Activated CD8-positive, alpha-beta memory T cell treated with anti-CD3 and anti-CD28 coated beads for 24 hours (primary cell): ENCODE results near the gene SEPSECS.
"Not testable (repeated sequence)": the region's sequence is repeated elsewhere in the genome, so short reads cannot be mapped to it uniquely, and the experiment has no call there.

ENCODE experiments used
- DNase-seq: peaks from one replicate; pipeline ENCODE4 v3.0.0-alpha.2; 2020

SEPSECS gene

GRCh38 chr4:25107827-25108516 lies 52.3 kb downstream of the SEPSECS start:
- no peak for DNase-seq

- DNase-seq: no peak
These were observed 53.7 kb downstream of the SEPSECS start for GRCh38 chr4:25106363-25107151.

GRCh38 chr4:25104591-25104990 lies 55.7 kb downstream of the SEPSECS start:
- DNase-seq: no peak

GRCh38 chr4:25103418-25103817 lies 56.8 kb downstream of the SEPSECS start:
- no peak for DNase-seq

- DNase-seq: no peak
These were observed 58.4 kb downstream of the SEPSECS start for GRCh38 chr4:25101836-25102235.

GRCh38 chr4:25100710-25101109 lies 59.5 kb downstream of the SEPSECS start:
- no peak for DNase-seq

GRCh38 chr4:25100021-25100555 lies 60.2 kb downstream of the SEPSECS start:
- DNase-seq: no peak

- DNase-seq: no peak
These were observed 61.0 kb downstream of the SEPSECS start for GRCh38 chr4:25098964-25099891.

GRCh38 chr4:25096981-25097443 lies 63.2 kb downstream of the SEPSECS start:
- no peak for DNase-seq

GRCh38 chr4:25096251-25096980 lies 63.8 kb downstream of the SEPSECS start:
- no peak for DNase-seq

GRCh38 chr4:25095837-25096236 lies 64.4 kb downstream of the SEPSECS start:
- DNase-seq: no peak

- DNase-seq: no peak
These were observed 68.1 kb downstream of the SEPSECS start for GRCh38 chr4:25092139-25092538.

GRCh38 chr4:25090516-25090915 lies 69.7 kb downstream of the SEPSECS start:
- DNase-seq: no peak

GRCh38 chr4:25089051-25089763 lies 71.0 kb downstream of the SEPSECS start:
- DNase-seq: no peak

- no peak for DNase-seq
These were observed 71.9 kb downstream of the SEPSECS start for GRCh38 chr4:25088093-25088952.

- DNase-seq: no peak
These were observed 74.6 kb downstream of the SEPSECS start for GRCh38 chr4:25085671-25086070.

- not testable (repeated sequence) for DNase-seq
These were observed 76.8 kb downstream of the SEPSECS start for GRCh38 chr4:25083441-25083840.

- DNase-seq: no peak
These were observed 78.3 kb downstream of the SEPSECS start for GRCh38 chr4:25081866-25082471.

- DNase-seq: no peak
These were observed 79.7 kb downstream of the SEPSECS start for GRCh38 chr4:25080571-25080970.

GRCh38 chr4:25078523-25078922 lies 81.7 kb downstream of the SEPSECS start:
- DNase-seq: no peak
